OCI-LY1 (cell line): ENCODE measurements around the gene PTPRG.

Experiments used
- H2AFZ ChIP-seq: fragments of 200-600 bp; sonication (generic), shearing (Covaris generic); 2 replicates; pipeline ENCODE4 v1.6.0; 2014; ENCODE audit warnings: antibody characterized with exemption, mild to moderate bottlenecking, low read length
- H3F3A ChIP-seq: fragments of 200-600 bp; sonication (generic), shearing (Covaris generic); 2 replicates; pipeline ENCODE4 v1.6.0; 2014; ENCODE audit warnings: mild to moderate bottlenecking, antibody characterized with exemption, low read length, moderate library complexity; ENCODE audit not compliant: insufficient read depth
- H3K27ac ChIP-seq: fragments of 200-600 bp; sonication (generic); 2 replicates; pipeline ENCODE4 v1.5.1; 2014; ENCODE audit warnings: low read length, mixed run types, mild to moderate bottlenecking, low read depth; ENCODE audit not compliant: poor library complexity, severe bottlenecking
- H3K27me3 ChIP-seq: fragments of 200-600 bp; sonication (generic); 2 replicates; pipeline ENCODE4 v1.6.0; 2014; ENCODE audit warnings: antibody characterized with exemption, mild to moderate bottlenecking, low read length, moderate library complexity; ENCODE audit not compliant: insufficient read depth
- H3K36me3 ChIP-seq: fragments of 200-600 bp; sonication (generic); 2 replicates; pipeline ENCODE4 v1.6.1; 2014; ENCODE audit warnings: mild to moderate bottlenecking, antibody characterized with exemption, low read length, moderate library complexity, mixed read lengths; ENCODE audit not compliant: insufficient read depth
- H3K4me1 ChIP-seq: fragments of 200-600 bp; sonication (generic); 2 replicates; pipeline ENCODE4 v1.5.1; 2014; ENCODE audit warnings: mild to moderate bottlenecking, low read length, moderate library complexity; ENCODE audit not compliant: insufficient read depth, severe bottlenecking
- H3K4me2 ChIP-seq: fragments of 200-600 bp; sonication (generic), shearing (Covaris generic); 2 replicates; pipeline ENCODE4 v1.6.1; 2014; ENCODE audit warnings: low read length
- H3K4me3 ChIP-seq: fragments of 200-600 bp; sonication (generic); 2 replicates; pipeline ENCODE4 v1.5.1; 2014; ENCODE audit warnings: low read length, low read depth, mild to moderate bottlenecking, mixed read lengths; ENCODE audit not compliant: poor library complexity, severe bottlenecking
- H3K79me2 ChIP-seq: fragments of 200-600 bp; shearing (Covaris generic); 2 replicates; pipeline ENCODE4 v1.6.1; 2016; ENCODE audit warnings: mixed run types, low read length, mixed read lengths; ENCODE audit not compliant: insufficient read depth
- H3K9ac ChIP-seq: fragments of 200-600 bp; sonication (generic), shearing (Covaris generic); 2 replicates; pipeline ENCODE4 v1.6.1; 2014; ENCODE audit warnings: mild to moderate bottlenecking, low read length, mixed read lengths
- H3K9me2 ChIP-seq: fragments of 200-600 bp; sonication (generic), shearing (Covaris generic); 2 replicates; pipeline ENCODE4 v1.6.1; 2014; ENCODE audit warnings: low read depth, mild to moderate bottlenecking, low read length, mixed read lengths
- H3K9me3 ChIP-seq: fragments of 200-600 bp; shearing (Covaris generic); 2 replicates; pipeline ENCODE4 v1.6.1; 2014; ENCODE audit warnings: low read length, mixed read lengths
- H4K20me1 ChIP-seq: fragments of 200-600 bp; sonication (generic), shearing (Covaris generic); 2 replicates; pipeline ENCODE4 v1.6.0; 2016; ENCODE audit warnings: mild to moderate bottlenecking, low read length; ENCODE audit not compliant: insufficient read depth
- EZH2 ChIP-seq: fragments of 200-600 bp; sonication (generic), shearing (Covaris generic); IDR thresholded peaks from 2 replicates; pipeline ENCODE4 v1.8.0; 2017; ENCODE audit warnings: borderline replicate concordance, mixed run types, mild to moderate bottlenecking, antibody characterized with exemption, low read length, moderate library complexity, mixed read lengths
- TF ChIP-seq, protein P1 (sequence below): fragments of 200-600 bp; sonication (generic), shearing (Covaris generic); IDR thresholded peaks from 2 replicates; pipeline ENCODE4 v1.5.1; 2017; ENCODE audit warnings: mild to moderate bottlenecking, antibody characterized with exemption, low read length, moderate library complexity, mixed read lengths

The PTPRG gene

DNA sequence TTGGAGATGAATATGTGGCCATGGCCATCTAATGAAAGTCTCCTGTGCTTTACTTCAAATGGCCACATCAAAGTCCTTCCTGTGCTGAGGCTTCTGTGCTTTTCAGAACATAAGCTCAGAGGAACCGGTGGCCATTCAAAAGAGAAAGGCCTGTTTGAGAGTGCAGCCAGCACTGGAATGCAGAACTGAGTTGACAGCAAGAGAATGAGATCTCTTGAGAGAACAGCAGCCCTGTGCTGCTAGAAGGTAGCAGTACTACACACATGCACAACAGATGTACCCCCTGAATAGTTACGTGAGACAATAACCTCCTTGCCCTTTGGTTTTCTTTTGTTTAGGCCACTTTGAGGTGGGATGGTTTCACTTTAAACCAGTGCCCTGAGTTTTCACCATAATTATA is 292.5 kb downstream of the PTPRG start:
- no peak overlapping the region for H3K4me3 ChIP-seq
- H3K4me2 ChIP-seq, result no peak overlapping the region
- no peaks in the 10 kb centered on the region for H3K36me3 ChIP-seq
- no peaks in the 10 kb centered on the region for H3K27me3 ChIP-seq
- H3K79me2 ChIP-seq, result no peaks in the 10 kb centered on the region
- H3F3A ChIP-seq, result no peaks in the 10 kb centered on the region
- no peaks in the 10 kb centered on the region for H3K9me2 ChIP-seq
- no peak overlapping the region for H2AFZ ChIP-seq
- no peak overlapping the region for H3K27ac ChIP-seq
- no peaks in the 10 kb centered on the region for H3K4me1 ChIP-seq
- TF ChIP-seq, protein P1, sequence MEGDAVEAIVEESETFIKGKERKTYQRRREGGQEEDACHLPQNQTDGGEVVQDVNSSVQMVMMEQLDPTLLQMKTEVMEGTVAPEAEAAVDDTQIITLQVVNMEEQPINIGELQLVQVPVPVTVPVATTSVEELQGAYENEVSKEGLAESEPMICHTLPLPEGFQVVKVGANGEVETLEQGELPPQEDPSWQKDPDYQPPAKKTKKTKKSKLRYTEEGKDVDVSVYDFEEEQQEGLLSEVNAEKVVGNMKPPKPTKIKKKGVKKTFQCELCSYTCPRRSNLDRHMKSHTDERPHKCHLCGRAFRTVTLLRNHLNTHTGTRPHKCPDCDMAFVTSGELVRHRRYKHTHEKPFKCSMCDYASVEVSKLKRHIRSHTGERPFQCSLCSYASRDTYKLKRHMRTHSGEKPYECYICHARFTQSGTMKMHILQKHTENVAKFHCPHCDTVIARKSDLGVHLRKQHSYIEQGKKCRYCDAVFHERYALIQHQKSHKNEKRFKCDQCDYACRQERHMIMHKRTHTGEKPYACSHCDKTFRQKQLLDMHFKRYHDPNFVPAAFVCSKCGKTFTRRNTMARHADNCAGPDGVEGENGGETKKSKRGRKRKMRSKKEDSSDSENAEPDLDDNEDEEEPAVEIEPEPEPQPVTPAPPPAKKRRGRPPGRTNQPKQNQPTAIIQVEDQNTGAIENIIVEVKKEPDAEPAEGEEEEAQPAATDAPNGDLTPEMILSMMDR, result no peak
- TF ChIP-seq EZH2, result no peak
- no peaks in the 10 kb centered on the region for H3K9me3 ChIP-seq
- H3K9ac ChIP-seq, result no peak overlapping the region
- H4K20me1 ChIP-seq, result no peaks in the 10 kb centered on the region

DNA sequence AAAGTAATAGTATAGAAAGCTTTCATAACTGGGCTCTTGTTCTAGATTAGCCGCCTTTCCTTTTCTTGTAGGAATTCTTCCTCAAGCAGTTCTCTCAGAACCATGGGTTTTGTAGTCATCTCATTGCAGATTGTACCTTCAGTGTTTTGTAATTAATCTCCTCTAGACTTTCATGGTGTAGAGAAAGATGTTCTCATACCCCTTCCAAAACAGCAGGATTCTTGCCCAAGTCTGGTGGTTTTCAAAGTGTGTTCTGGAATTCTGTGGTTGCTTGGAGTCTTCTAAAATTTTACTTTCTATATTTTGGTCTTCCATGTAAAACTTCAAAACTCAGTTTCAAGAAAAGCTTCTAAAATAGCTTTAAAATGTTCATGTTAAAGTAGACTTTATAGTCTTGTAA is 293.8 kb downstream of the PTPRG start:
- Histone ChIP-seq H3F3A (no peaks in the 10 kb centered on the region), H2AFZ (no peak overlapping the region), H3K36me3 (no peaks in the 10 kb centered on the region), H3K9me2 (no peaks in the 10 kb centered on the region), H3K4me2 (no peak overlapping the region), H3K79me2 (no peaks in the 10 kb centered on the region), H3K4me3 (no peak overlapping the region), H3K4me1 (no peaks in the 10 kb centered on the region), H3K27ac (no peak overlapping the region), H3K9ac (no peak overlapping the region), H3K27me3 (no peaks in the 10 kb centered on the region), H4K20me1 (no peaks in the 10 kb centered on the region), H3K9me3 (no peaks in the 10 kb centered on the region)
- no peak for TF ChIP-seq EZH2
- TF ChIP-seq, protein P1, result no peak

DNA sequence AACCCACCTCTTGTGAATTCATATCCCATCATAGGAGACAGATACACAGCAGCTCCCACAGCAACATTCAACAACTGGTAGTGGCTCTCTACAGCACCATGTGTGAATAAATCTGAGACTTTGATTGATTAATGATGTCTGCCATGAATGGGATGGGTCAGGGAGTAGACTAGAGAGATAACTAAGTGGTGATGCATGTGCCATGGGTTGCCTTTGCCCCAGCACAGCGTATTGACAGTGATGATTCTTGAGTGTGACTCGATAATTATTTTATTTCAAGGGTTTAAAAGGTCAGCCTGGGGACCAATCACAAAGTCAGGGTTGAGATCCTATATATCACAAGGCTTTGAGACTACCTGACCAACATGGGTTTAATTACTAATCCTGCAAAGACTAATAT is 295.9 kb downstream of the PTPRG start:
- Histone ChIP-seq H3K27ac (no peak overlapping the region), H3K9ac (no peak overlapping the region), H3K9me3 (no peaks in the 10 kb centered on the region), H3K27me3 (no peaks in the 10 kb centered on the region), H3K4me3 (no peak overlapping the region), H3K9me2 (no peaks in the 10 kb centered on the region), H3K4me2 (no peak overlapping the region), H4K20me1 (no peaks in the 10 kb centered on the region), H3K4me1 (no peaks in the 10 kb centered on the region), H3F3A (no peaks in the 10 kb centered on the region), H3K79me2 (no peaks in the 10 kb centered on the region), H2AFZ (no peak overlapping the region), H3K36me3 (no peaks in the 10 kb centered on the region)
- no peak for TF ChIP-seq EZH2
- TF ChIP-seq, protein P1, result no peak
